Colonic mucosa (tissue), 4 donors: ENCODE measurements around the gene TPRG1L. TPM values are rescaled to one million over a fixed set of nuclear protein-coding genes. Genes with fewer than 3 reads are reported as not detected.

Source experiments
- DNase-seq: peaks from one replicate; pipeline ENCODE4 v3.0.0-alpha.2; 2020
- H3K27ac ChIP-seq: fragments of 200-600 bp; one replicate; pipeline ENCODE4 v1.8.0; 2021
- H3K27me3 ChIP-seq: fragments of 200-600 bp; one replicate; pipeline ENCODE4 v1.8.0; 2021
- H3K36me3 ChIP-seq: fragments of 200-600 bp; one replicate; pipeline ENCODE4 v1.8.0; 2021
- H3K4me1 ChIP-seq: fragments of 200-600 bp; one replicate; pipeline ENCODE4 v1.8.0; 2021; ENCODE audit warnings: mild to moderate bottlenecking
- H3K4me3 ChIP-seq: fragments of 200-600 bp; one replicate; pipeline ENCODE4 v1.8.0; 2021
- H3K9ac ChIP-seq, 2 donors: one replicate each; pipeline ENCODE4 v1.7.0; 2013; ENCODE audit warnings: control low read depth in 2 of 2, low read depth in 2 of 2, low read length in 2 of 2
- H3K9me3 ChIP-seq: fragments of 200-600 bp; one replicate; pipeline ENCODE4 v1.8.0; 2021
- CTCF ChIP-seq: fragments of 200-600 bp; IDR thresholded peaks from one replicate; pipeline ENCODE4 v1.8.0; 2022; ENCODE audit warnings: antibody characterized with exemption, mild to moderate bottlenecking
- intact Hi-C: fragments of 100-400 bp; cut with DNase I; formaldehyde crosslinking; loops from one replicate; pipeline ENCODE4 v1.14.1; 2022
- total RNA-seq, 2 donors: library from RNA; stranded (reverse); fragmentation: NEBNext Ultra II Directional in 1 of 2; extraction: Animal tissue kit (Norgen Biotek cat#: 25700) in 1 of 2; gene quantifications; one replicate each; pipeline ENCODE4 v1.2.1, GENCODE V29; 2021
- donor health status: healthy.
- donor health status: DM: no; HTN: no; CAD: no.
- donor health status: DM: no; HTN: no; CAD: no.

Gene TPRG1L
- total RNA-seq, 2 donors from 2014 or later: 63.0 to 81.5 TPM

DNA sequence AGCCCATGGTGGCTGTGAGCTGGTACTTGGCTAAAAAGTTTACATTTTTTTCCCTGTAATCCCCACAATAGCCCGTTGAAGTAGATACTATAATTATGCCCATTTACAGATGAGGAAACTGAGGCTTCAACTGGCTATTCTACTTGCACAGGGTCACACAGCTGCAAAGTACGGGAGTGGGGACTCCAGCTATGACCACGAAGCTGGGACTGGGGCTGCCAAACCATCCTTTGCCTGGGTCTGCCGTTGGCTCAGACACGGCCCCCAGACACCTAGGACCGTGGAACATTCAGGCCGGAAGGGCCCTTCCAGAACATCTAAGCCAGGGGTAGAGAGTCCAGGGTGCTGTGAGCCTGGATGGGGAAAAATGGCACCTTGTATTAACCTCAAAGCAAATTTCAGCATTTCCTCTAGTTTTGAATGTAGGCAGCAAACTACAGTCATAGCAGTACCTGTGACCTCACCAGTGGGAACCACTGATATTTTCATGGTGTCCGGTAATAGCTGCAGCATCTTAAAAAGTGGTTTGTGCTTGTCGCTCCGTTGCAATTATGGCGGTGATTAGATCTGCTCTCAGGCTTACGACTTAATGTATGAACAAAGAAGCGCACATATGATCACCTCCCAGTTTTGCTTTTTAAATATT, 31.8 kb downstream of the TPRG1L start:
- no peak overlapping the region for H3K4me3 ChIP-seq
- no peak overlapping the region for H3K27ac ChIP-seq
- no peaks in the 10 kb centered on the region for H3K9me3 ChIP-seq
- intact Hi-C loops: no loop called here
- DNase-seq: no peak
- no peak overlapping the region for H3K9ac ChIP-seq
- H3K36me3 ChIP-seq: no peaks in the 10 kb centered on the region
- TF ChIP-seq CTCF: no peak
- no peaks in the 10 kb centered on the region for H3K4me1 ChIP-seq
- H3K27me3 ChIP-seq: peaks cover 40% of the 10 kb centered on the region

GRCh38 chr1:3657096-3657475, 32.3 kb downstream of the TPRG1L start:
- DNase-seq: no peak
- H3K27me3 ChIP-seq: peaks cover 35% of the 10 kb centered on the region
- intact Hi-C loops: no loop called here

DNA sequence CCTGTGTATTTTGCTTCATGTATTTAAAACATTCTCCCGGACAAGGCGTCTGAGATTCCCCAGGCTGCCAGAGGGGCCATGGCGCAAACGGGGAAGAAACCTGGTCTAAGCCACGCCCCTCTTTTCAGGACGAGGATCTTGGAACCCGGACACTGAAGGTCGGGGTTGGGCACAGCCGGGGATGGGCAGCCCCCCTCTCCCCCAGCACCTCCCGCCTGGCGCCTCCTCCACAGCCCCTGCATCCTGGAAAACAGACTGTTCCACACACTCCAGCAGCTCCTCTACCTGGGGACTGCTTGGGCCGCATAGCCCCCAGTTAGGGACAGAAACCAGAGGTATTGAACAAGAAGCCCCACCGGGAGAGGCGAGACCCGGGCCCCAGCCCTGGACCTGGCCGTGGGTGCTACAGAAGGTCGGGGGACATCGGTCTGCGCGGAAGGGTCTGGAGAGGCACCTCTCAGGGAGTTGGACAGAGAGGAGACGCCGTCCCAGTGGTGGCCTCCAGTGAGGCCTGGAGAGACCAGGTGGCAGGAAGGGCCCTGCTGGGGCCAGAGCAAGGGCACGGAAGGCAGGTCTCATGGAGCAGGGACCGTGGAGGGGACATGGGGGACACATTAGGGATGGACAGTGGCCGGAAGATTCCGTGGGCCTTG, 32.9 kb downstream of the TPRG1L start:
- peaks cover 28% of the 10 kb centered on the region for H3K27me3 ChIP-seq
- no peaks in the 10 kb centered on the region for H3K9me3 ChIP-seq
- intact Hi-C loops: no loop called here
- H3K27ac ChIP-seq: no peak overlapping the region
- no peaks in the 10 kb centered on the region for H3K36me3 ChIP-seq
- H3K4me3 ChIP-seq: no peak overlapping the region
- H3K4me1 ChIP-seq: no peaks in the 10 kb centered on the region
- H3K9ac ChIP-seq: no peak overlapping the region
- TF ChIP-seq CTCF: no peak
- no peak for DNase-seq

More at GRCh38 chr1:3657096-3657475, 32.3 kb downstream of the TPRG1L start:
- H3K36me3 ChIP-seq: no peaks in the 10 kb centered on the region
- no peaks in the 10 kb centered on the region for H3K9me3 ChIP-seq
- no peak overlapping the region for H3K27ac ChIP-seq
- no peaks in the 10 kb centered on the region for H3K4me1 ChIP-seq
- H3K9ac ChIP-seq: no peak overlapping the region
- H3K4me3 ChIP-seq: no peak overlapping the region
- no peak for TF ChIP-seq CTCF

DNA sequence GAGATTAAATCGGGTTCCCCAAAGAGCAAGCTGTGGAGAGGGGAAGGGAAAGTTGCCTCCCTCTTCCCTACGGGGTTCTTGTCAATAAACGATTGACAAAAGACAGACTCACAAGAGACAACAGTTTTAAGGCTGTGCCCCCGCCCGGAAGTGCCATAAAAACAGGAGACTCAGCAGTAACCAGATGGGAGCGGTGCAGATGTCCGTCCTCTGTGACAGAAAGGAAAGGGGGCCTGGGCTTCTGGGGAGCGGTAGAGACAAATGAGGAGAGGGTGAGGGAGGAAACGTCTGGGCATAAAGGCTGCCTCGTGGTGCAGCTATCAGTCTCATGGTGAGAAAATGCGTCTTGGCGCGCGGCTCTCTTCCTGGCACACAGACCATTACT, 33.4 kb downstream of the TPRG1L start:
- no peaks in the 10 kb centered on the region for H3K36me3 ChIP-seq
- H3K9ac ChIP-seq: no peak overlapping the region
- H3K9me3 ChIP-seq: no peaks in the 10 kb centered on the region
- intact Hi-C loops: no loop called here
- TF ChIP-seq CTCF: no peak
- peaks cover 23% of the 10 kb centered on the region for H3K27me3 ChIP-seq
- no peak overlapping the region for H3K27ac ChIP-seq
- no peaks in the 10 kb centered on the region for H3K4me1 ChIP-seq
- H3K4me3 ChIP-seq: no peak overlapping the region
- no peak for DNase-seq

- no peak for TF ChIP-seq CTCF
- intact Hi-C loops: no loop called here
- Histone ChIP-seq H3K4me3 (no peak overlapping the region), H3K9ac (no peak overlapping the region), H3K36me3 (no peaks in the 10 kb centered on the region), H3K27ac (no peak overlapping the region), H3K4me1 (no peaks in the 10 kb centered on the region), H3K9me3 (no peaks in the 10 kb centered on the region), H3K27me3 (peaks cover 15% of the 10 kb centered on the region)
- no peak for DNase-seq
These were observed 34.3 kb downstream of the TPRG1L start for GRCh38 chr1:3659093-3659492.
